Islet precursor cell (in vitro differentiated cells): ENCODE results near the gene ARL3.

Experiments used
- DNase-seq: peaks from one replicate; pipeline ENCODE4 v3.0.0-alpha.2; 2018

The ARL3 gene

DNA sequence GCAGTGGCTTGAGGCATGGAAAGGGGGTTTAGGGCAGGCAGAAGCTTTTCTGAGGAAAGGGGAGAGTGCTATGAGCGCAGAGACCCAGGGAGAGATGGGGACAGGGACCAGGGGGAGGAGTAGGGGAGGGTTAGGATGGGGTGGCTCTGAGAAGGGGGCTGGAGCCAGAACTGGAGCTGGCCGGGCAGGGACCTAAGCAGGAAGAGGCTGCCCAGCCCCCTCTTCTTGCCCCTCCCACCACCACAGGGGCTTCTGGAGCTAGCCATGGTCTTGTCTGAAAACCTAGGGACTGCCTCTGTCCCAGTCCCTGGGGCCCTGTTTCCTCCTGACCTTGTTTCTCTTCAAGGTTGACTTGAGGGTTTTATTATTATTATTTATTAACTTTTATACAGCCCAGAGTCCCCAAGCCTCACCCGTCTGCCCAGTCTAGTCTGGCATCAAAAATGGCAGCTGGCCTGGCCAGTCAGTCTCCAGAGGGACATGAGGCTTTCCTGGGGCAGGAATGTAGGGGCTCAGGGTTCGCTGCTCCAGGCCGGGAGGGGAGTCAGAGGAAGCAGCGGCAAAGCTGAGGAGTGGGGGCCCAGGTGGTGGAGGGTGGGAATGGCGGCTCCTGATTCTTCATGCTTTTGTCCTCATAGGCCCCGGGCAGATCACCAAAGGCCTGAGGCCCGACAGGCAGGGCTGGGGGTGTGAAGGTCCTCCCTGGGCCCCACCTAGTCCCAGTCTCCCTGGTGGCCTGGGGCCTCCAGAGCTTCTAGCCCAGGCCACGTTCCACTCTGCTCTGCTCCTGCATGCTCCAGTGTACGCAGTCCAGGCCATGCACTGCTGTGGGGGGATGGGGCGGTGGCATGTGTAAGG, 64.2 kb downstream of the ARL3 start:
- DNase-seq = no peak

- DNase-seq = no peak
Measured at GRCh38 chr10:102648889-102649796, 65.1 kb downstream of the ARL3 start.

- DNase-seq = no peak
Measured at GRCh38 chr10:102648269-102648888, 65.8 kb downstream of the ARL3 start.

GRCh38 chr10:102647443-102648268, 66.5 kb downstream of the ARL3 start:
- peak; percentile 37 for DNase-seq

DNA sequence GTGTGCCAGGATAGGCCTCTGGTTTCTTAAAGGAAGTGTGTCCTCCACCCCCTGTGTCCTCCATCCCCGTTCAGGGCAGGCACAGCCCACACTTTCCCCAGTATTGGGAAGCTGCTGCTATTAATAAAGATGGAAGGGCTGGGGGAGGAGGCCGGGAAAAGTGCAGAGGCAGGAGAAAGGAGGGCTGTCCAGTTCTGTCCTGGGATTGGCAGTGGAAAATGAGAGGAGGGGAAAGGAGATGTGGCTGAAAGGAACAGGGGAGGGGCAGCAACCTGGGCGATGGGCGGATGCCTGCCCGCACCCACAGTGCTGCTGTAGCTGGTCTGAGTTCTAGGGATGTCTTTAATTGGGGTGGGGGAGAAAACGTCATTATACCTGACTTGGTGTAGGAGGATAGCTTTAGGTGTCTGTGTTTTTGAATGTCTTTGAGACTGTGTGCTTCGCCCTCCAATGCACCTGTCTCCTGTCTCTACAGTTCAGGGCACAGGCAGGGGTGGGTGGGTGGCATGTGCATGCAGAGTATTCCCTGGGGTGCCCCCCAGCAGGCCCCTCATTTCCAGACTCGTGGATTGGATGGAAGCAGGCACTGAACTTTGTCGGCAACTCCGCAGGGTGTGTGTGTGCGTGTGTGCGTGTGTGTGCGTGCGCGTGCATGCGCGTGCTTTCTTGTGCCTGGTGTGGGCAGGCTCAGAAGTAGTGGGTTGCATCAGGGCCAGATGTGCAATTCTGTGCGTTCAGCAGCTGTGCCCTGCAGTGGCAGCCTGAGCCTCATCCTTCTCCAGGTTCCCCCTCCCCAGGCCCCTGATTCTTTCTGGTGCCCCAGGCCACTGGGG, 67.4 kb downstream of the ARL3 start:
- DNase-seq = peak; percentile 45

- peak; percentile 87 for DNase-seq
Measured at GRCh38 chr10:102645741-102646609, 68.2 kb downstream of the ARL3 start.

GRCh38 chr10:102645388-102645740, 68.8 kb downstream of the ARL3 start:
- DNase-seq = no peak

DNA sequence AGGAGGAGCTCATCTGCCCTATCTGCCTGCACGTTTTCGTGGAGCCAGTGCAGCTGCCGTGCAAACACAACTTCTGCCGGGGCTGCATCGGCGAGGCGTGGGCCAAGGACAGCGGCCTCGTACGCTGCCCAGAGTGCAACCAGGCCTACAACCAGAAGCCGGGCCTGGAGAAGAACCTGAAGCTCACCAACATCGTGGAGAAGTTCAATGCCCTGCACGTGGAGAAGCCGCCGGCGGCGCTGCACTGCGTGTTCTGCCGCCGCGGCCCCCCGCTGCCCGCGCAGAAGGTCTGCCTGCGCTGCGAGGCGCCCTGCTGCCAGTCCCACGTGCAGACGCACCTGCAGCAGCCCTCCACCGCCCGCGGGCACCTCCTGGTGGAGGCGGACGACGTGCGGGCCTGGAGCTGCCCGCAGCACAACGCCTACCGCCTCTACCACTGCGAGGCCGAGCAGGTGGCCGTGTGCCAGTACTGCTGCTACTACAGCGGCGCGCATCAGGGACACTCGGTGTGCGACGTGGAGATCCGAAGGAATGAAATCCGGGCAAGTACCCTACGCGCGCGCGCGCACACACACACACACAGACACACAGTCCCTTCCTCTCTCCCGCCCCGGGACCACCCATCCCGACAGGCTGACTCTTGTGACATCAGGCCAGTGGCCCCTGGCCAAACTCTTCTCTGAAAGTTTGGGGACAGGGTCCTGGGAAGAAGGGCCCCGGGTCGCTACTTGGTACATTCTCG, 69.4 kb downstream of the ARL3 start:
- peak; percentile 90 for DNase-seq

GRCh38 chr10:102644066-102644645, 70.0 kb downstream of the ARL3 start, which contains the start of gene TRIM8:
TSS of gene TRIM8 (plus strand) at chr10:102644479. CDS start at chr10:102644618, 139 bp downstream.
- no peak for DNase-seq

GRCh38 chr10:102643336-102644065, 70.7 kb downstream of the ARL3 start:
- peak; percentile 89 for DNase-seq

GRCh38 chr10:102642736-102643335, 71.4 kb downstream of the ARL3 start:
- DNase-seq = peak; percentile 69

DNA sequence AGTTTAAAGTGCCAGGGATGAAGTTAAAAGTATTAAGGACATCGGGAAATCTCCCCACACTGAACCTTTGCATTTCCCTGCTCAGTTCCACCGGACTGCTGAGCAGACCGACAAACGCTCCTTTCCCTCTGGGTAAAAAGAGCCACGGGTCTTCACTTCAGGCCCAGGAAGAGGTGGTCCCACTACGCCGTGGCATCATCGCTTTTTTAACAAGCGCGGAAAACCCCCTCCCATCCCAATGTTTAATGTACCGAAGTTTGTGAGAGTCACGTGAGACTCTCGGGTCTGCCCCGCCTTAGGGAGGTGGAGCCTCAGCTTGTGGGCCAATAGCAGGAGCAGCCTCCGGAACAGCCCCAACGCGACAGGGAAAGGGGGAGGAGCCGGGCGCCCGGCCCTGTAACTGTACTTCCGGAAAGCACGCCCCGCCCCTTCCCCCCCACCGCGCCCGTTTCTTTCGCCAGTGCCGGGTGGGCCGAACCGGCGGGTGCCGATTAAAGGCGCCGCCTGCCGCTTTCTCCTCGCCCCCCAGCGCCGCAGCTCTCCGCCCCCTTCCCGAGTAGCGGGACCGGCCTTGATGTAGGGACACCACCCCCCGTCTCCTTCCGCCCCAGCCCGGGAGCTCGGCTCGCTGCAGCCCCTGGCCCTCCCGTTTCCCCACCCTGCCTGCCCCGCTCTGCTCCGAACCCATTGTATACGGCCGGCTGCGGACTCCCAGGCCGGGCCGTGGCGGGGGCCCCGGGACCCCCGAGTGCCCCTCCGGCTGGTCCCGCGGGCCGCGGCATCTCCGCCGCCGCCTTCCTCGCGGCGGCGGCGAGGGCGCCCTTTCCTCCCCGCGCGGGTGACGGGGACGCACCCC, 72.1 kb downstream of the ARL3 start:
- peak; percentile 99 for DNase-seq

DNA sequence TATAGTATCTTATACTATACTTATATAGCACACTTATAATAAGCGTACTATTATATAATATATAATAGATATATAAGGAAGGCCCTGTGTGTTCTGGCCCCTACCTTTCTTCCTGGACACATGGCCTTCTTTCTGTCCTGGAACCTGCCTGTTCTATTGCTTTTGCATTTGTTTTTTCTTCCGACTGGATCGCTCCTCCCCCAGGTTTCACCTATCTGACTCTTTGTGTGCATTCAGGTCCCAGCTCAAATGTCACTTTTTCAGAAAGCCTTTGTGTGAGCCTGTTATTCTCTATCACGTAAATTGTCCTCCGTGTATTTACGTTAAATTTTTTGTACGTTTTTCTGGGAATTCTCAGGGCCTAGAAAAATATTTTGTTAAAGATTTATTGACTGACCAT, 72.8 kb downstream of the ARL3 start:
- DNase-seq = no peak

GRCh38 chr10:102639537-102639936, 74.7 kb downstream of the ARL3 start:
- peak; percentile 78 for DNase-seq

DNA sequence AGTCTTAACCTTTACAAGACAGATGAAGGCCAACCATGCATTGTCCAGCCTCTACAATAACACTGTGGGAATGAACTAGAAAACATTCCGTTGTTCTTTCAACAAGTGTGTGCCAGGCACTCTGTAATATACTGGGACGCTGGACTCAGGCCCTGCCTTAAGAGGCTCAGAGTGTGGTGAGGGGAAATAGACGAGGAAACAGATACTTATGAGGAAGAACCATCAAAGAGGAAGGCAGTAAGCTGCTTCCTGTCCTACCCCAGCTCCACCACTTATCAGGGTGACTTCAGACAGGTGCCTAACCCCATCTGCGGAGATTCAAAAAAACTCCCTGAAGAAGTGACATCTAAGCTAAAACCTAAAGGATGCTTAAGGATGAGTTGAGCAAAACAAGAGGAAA, 78.8 kb downstream of the ARL3 start:
- DNase-seq = no peak

DNA sequence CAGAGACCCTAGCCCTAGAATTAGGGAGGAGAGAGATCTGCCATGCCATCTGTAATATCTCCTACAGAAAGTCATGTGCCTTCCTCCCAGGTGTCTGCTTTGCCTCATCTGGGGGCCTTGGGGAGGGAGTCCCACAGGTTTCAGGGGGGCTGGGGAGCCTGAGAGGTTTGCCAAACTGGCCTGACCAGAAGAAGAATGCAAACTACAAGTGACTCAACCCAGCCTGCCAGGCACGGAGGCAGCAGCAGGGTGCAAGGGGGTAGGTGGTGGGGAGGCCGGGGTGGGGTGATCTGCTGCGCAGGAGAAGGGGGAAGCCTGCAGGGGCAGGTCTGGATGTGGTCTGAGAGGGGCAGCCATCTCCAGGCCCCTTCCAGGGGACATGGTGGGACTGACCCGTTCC, 79.5 kb downstream of the ARL3 start:
- DNase-seq = no peak

- no peak for DNase-seq
Measured at GRCh38 chr10:102633848-102634247, 80.3 kb downstream of the ARL3 start.
